ENCODE data around the gene PEX13. TPM values are rescaled to one million over a fixed set of nuclear protein-coding genes. Genes with fewer than 3 reads are reported as not detected.

PEX13 gene
- total RNA-seq, 1 donor from 2014 or later: 59.2 TPM

GRCh38 chr2:61059382-61059781 lies 41.9 kb downstream of the PEX13 start:
- Histone ChIP-seq H3K4me3 (ENCODE audit: low read depth, low read length) (no peak overlapping the region), H3K27me3 (ENCODE audit: control insufficient read depth, insufficient read depth, low read length) (no peaks in the 10 kb centered on the region), H3K36me3 (ENCODE audit: control insufficient read depth, insufficient read depth, low read length) (peaks cover 2% of the 10 kb centered on the region)
- DNase-seq (ENCODE audit: low read depth) (no peak), FAIRE-seq (no peak)
- TF ChIP-seq CTCF (IDR thresholded peaks at IDR 0.05; ENCODE audit: insufficient read depth, low read length, severe bottlenecking): no peak

GRCh38 chr2:61065714-61066709 lies 48.5 kb downstream of the PEX13 start, which contains the start of gene SANBR:
Gene SANBR, plus strand, starts transcription at chr2:61065871. Its CDS starts 4,480 bp downstream, at chr2:61070351.
- peak; percentile 70 for DNase-seq (ENCODE audit: low read depth)
- no peak for TF ChIP-seq CTCF (IDR thresholded peaks at IDR 0.05; ENCODE audit: insufficient read depth, low read length, severe bottlenecking)
- Histone ChIP-seq H3K27me3 (ENCODE audit: control insufficient read depth, insufficient read depth, low read length) (no peaks in the 10 kb centered on the region), H3K4me3 (ENCODE audit: low read depth, low read length) (peak within 1 kb of the TSS; percentile 75), H3K36me3 (ENCODE audit: control insufficient read depth, insufficient read depth, low read length) (peaks cover 1% of the 10 kb centered on the region)
- no peak for FAIRE-seq

- DNase-seq (ENCODE audit: low read depth) (no peak), FAIRE-seq (no peak)
- peaks cover 3% of the 10 kb centered on the region for H3K36me3 ChIP-seq (ENCODE audit: control insufficient read depth, insufficient read depth, low read length)
- no peaks in the 10 kb centered on the region for H3K27me3 ChIP-seq (ENCODE audit: control insufficient read depth, insufficient read depth, low read length)
- TF ChIP-seq CTCF (IDR thresholded peaks at IDR 0.05; ENCODE audit: insufficient read depth, low read length, severe bottlenecking): no peak
- no peak overlapping the region for H3K4me3 ChIP-seq (ENCODE audit: low read depth, low read length)
Observed at GRCh38 chr2:61074100-61074499, 56.6 kb downstream of the PEX13 start.

GRCh38 chr2:61085883-61086282 lies 68.4 kb downstream of the PEX13 start:
- peaks cover 2% of the 10 kb centered on the region for H3K36me3 ChIP-seq (ENCODE audit: control insufficient read depth, insufficient read depth, low read length)
- no peak for FAIRE-seq
- DNase-seq (ENCODE audit: low read depth): no peak

GRCh38 chr2:61089797-61090196 lies 72.3 kb downstream of the PEX13 start:
- FAIRE-seq (no peak), DNase-seq (ENCODE audit: low read depth) (no peak)
- H3K27me3 ChIP-seq (ENCODE audit: control insufficient read depth, insufficient read depth, low read length): no peaks in the 10 kb centered on the region
- no peak for TF ChIP-seq CTCF (IDR thresholded peaks at IDR 0.05; ENCODE audit: insufficient read depth, low read length, severe bottlenecking)
- peaks cover 2% of the 10 kb centered on the region for H3K36me3 ChIP-seq (ENCODE audit: control insufficient read depth, insufficient read depth, low read length)
- H3K4me3 ChIP-seq (ENCODE audit: low read depth, low read length): no peak overlapping the region

More at GRCh38 chr2:61085883-61086282, 68.4 kb downstream of the PEX13 start:
- Histone ChIP-seq H3K4me3 (ENCODE audit: low read depth, low read length) (no peak overlapping the region), H3K27me3 (ENCODE audit: control insufficient read depth, insufficient read depth, low read length) (no peaks in the 10 kb centered on the region)
- TF ChIP-seq CTCF (IDR thresholded peaks at IDR 0.05; ENCODE audit: insufficient read depth, low read length, severe bottlenecking): no peak
